Thymus (tissue), 11 donors: ENCODE measurements around the gene CUZD1. TPM values are rescaled to one million over a fixed set of nuclear protein-coding genes. Genes with fewer than 3 reads are reported as not detected.
"Not testable (repeated sequence)": the region's sequence is repeated elsewhere in the genome, so short reads cannot be mapped to it uniquely, and the experiment has no call there.

Experiments used
- DNase-seq, 9 donors: peaks; one replicate each; pipeline ENCODE4 v3.0.0-alpha.2; 2013; ENCODE audit warnings: low spot score in 9 of 9, low read depth in 6 of 9, missing footprints in 1 of 9
- H3K27ac ChIP-seq, 2 donors: one replicate each; pipeline ENCODE4 v1.5.1; 2013; ENCODE audit warnings: control low read depth in 1 of 2, low read depth in 1 of 2, low read length in 1 of 2, mild to moderate bottlenecking in 1 of 2, moderate library complexity in 1 of 2
- H3K27me3 ChIP-seq, 2 donors: one replicate each; pipeline ENCODE4 v1.5.1; 2013; ENCODE audit warnings: low read length in 1 of 2; ENCODE audit not compliant: control insufficient read depth in 2 of 2, insufficient read depth in 1 of 2
- H3K36me3 ChIP-seq, 2 donors: one replicate each; pipeline ENCODE4 v1.5.1; 2013; ENCODE audit warnings: low read length in 1 of 2, mild to moderate bottlenecking in 1 of 2, moderate library complexity in 1 of 2; ENCODE audit not compliant: control insufficient read depth in 2 of 2, insufficient read depth in 2 of 2
- H3K4me1 ChIP-seq, 2 donors: one replicate each; pipeline ENCODE4 v1.5.1; 2013; ENCODE audit warnings: low read length in 2 of 2; ENCODE audit not compliant: control insufficient read depth in 2 of 2, insufficient read depth in 2 of 2
- H3K4me3 ChIP-seq, 2 donors: one replicate each; pipeline ENCODE4 v1.5.1; 2013; ENCODE audit warnings: low read length in 2 of 2, control low read depth in 1 of 2, mild to moderate bottlenecking in 1 of 2
- H3K9me3 ChIP-seq, 2 donors: one replicate each; pipeline ENCODE4 v1.5.1; 2013; ENCODE audit warnings: low read length in 1 of 2, mild to moderate bottlenecking in 1 of 2; ENCODE audit not compliant: control insufficient read depth in 2 of 2, insufficient read depth in 1 of 2
- WGBS: extraction: QIAGEN DNeasy Blood & Tissue Kit; methylation state at CpG from one replicate; pipeline ENCODE4 v1.1.7; 2013; 5-methylcytosine and 5-hydroxymethylcytosine counted together
- polyA plus RNA-seq: library from polyadenylated mRNA; stranded (reverse); fragments of 200-250 nt; gene quantifications from one replicate; pipeline ENCODE4 v1.2.3, GENCODE V29; 2013
- total RNA-seq: library from RNA; stranded (reverse); fragments of 120-200 nt; gene quantifications from one replicate; pipeline ENCODE4 v1.2.4, GENCODE V29; 2013
- donor health status: healthy.

The CUZD1 gene
- total and polyA plus RNA-seq, 2 donors, result 1.1 to 3.1 TPM

GRCh38 chr10:122875843-122876466 lies 30.3 kb upstream of the CUZD1 start:
- peaks cover 0 to 13% of the 10 kb centered on the region in 2 donors for H3K27me3 ChIP-seq
- no peak overlapping the region for H3K4me3 ChIP-seq
- H3K36me3 ChIP-seq, result no peaks in the 10 kb centered on the region
- H3K27ac ChIP-seq, result no peak overlapping the region
- H3K9me3 ChIP-seq, result peaks cover 0 to 4% of the 10 kb centered on the region in 2 donors
- peaks cover 7 to 9% of the 10 kb centered on the region in 2 donors for H3K4me1 ChIP-seq
- no peak for DNase-seq
- WGBS, result 73% methylated on average over 6 of the region's 6 CpGs

DNA sequence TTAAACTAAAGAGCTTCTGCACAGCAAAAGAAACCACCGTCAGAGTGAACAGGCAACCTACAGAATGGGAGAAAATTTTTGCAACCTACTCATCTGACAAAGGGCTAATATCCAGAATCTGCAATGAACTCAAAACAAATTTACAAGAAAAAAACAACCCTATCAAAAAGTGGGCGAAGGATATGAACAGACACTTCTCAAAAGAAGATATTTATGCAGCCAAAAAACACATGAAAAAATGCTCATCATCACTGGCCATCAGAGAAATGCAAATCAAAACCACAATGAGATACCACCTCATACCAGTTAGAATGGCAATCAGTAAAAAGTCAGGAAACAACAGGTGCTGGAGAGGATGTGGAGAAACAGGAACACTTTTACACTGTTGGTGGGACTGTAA lies 26.3 kb upstream of the CUZD1 start:
- not testable (repeated sequence) for H3K4me1 ChIP-seq, H3K27me3 ChIP-seq, H3K9me3 ChIP-seq, DNase-seq, H3K27ac ChIP-seq, H3K36me3 ChIP-seq, H3K4me3 ChIP-seq
- 96% methylated on average over 1 of the region's 2 CpGs for WGBS

- not testable (repeated sequence) for H3K4me1 ChIP-seq, DNase-seq, H3K4me3 ChIP-seq, H3K27ac ChIP-seq, H3K27me3 ChIP-seq, H3K36me3 ChIP-seq, H3K9me3 ChIP-seq
- 91% methylated on average over 1 of the region's 2 CpGs for WGBS
These were observed 23.1 kb upstream of the CUZD1 start for GRCh38 chr10:122868768-122869167.

DNA sequence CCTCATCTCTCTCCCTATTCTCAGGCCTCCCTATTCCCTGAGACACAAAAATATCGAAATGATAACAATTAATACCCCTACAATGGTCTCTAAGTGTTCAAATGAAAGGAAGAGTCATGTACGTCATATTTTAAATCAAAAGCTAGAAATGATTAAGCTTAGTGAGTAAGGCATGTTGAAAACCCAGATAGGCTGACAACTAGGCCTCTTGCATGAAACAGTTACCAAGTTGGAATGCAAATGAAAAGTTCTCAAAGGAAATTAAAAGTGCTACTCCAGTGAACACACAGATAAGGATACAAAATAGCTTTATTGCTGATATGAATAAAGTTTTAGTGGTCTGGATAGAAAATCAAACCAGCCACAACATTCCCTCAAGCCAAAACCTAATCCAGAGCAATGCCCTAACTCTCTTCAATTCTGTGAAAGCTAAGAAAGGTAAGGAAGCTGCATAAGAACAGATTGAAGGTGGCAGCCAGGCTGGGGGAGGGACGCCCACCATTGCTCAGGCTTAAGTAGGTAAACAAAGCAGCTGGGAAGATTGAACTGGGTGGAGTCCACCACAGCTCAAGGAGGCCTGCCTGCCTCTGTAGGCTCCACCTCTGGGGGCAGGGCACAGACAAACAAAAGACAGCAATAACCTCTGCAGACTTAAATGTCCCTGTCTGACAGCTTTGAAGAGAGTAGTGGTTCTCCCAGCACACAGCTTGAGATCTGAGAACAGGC lies 21.3 kb upstream of the CUZD1 start:
- not testable (repeated sequence) for H3K27me3 ChIP-seq, DNase-seq, H3K36me3 ChIP-seq, H3K4me1 ChIP-seq, H3K4me3 ChIP-seq, H3K9me3 ChIP-seq, H3K27ac ChIP-seq
- 95% methylated on average over 3 of the region's 3 CpGs for WGBS

GRCh38 chr10:122864901-122865300 lies 19.2 kb upstream of the CUZD1 start:
- H3K9me3 ChIP-seq, result no peaks in the 10 kb centered on the region
- no peaks in the 10 kb centered on the region for H3K4me1 ChIP-seq
- 100% methylated on average over 1 of the region's 1 CpG for WGBS
- H3K4me3 ChIP-seq, result no peak overlapping the region
- H3K36me3 ChIP-seq, result no peaks in the 10 kb centered on the region
- no peak for DNase-seq
- H3K27me3 ChIP-seq, result no peaks in the 10 kb centered on the region
- H3K27ac ChIP-seq, result no peak overlapping the region

DNA sequence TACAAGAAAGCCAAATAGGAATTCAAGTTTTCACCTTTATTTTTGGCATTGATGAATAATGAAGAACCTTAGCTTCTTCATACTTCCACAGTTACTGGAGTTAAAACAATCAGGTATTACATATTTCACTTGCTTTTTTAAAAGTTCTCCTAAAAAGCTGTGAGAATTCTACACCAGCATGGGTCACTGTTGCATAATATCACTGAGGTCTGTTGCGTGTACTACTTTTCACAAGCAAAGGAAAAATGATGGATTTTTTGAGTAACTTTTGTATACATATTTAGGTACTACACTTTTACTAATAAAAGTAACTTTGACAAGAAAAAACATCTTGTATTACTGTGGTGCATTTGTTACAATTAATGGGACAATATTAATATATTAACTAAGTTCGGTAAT lies 18.5 kb upstream of the CUZD1 start:
- 98% methylated on average over 2 of the region's 2 CpGs for WGBS
- H3K9me3 ChIP-seq, result no peaks in the 10 kb centered on the region

DNA sequence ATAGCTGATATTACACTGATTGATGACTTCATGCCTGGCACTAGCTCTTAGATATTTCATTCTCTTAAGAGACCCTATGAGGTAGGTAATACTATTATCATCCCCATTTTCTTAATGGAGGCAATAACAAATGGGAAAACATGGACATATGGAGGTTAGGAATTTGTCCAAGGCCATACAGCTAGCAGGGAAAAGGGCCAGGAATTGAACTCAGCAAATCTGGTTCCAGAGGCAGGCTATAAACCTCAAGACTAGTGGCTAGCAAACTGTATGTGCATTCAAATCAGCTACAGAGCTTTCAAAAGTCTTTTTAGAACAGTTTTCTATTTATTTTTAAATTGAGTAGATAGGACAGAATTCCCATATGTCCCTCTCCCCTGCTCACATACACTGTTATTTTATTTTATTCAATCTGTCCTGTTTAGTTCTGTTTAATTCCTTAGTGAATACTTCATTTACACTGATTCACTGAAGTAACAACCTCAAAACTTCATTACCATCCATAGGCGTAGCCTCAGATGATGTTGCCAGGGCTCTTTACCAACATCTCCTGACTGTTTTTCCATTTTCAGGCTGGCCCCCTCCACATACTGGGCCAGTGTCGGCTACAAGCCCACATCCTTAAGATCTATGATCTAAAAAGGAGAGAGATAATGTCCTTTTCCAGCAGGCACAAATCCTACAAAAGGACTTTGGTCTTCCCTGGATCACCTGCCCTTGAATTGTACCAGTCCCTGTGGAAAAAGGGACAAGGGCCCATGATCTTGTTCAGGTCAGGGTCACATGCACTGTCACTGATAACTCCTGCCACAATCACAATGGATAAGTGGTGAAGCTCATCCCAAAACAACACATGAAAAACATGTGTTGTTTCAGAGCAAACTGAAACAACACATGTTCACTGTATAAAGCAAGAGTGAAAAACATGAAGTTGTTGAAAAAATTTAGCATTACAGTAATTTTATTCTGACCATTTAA lies 17.8 kb upstream of the CUZD1 start:
- Histone ChIP-seq H3K27me3 (no peaks in the 10 kb centered on the region), H3K4me1 (no peaks in the 10 kb centered on the region), H3K27ac (no peak overlapping the region), H3K9me3 (no peaks in the 10 kb centered on the region), H3K4me3 (no peak overlapping the region), H3K36me3 (peaks cover 0 to 1% of the 10 kb centered on the region in 2 donors)
- WGBS, result 97% methylated on average over 2 of the region's 2 CpGs
- no peak for DNase-seq

More for the DNA sequence above, 18.5 kb upstream of the CUZD1 start:
- no peak overlapping the region for H3K27ac ChIP-seq
- H3K4me3 ChIP-seq, result no peak overlapping the region
- H3K36me3 ChIP-seq, result no peaks in the 10 kb centered on the region
- H3K4me1 ChIP-seq, result no peaks in the 10 kb centered on the region
- H3K27me3 ChIP-seq, result no peaks in the 10 kb centered on the region
- DNase-seq, result no peak

GRCh38 chr10:122861711-122862161 lies 16.1 kb upstream of the CUZD1 start:
- Histone ChIP-seq H3K27ac (no peak overlapping the region), H3K36me3 (peaks cover 0 to 3% of the 10 kb centered on the region in 2 donors)
- WGBS, result 90% methylated on average over 1 of the region's 1 CpG

GRCh38 chr10:122859527-122859926 lies 13.9 kb upstream of the CUZD1 start:
- no peaks in the 10 kb centered on the region for H3K27me3 ChIP-seq
- no peak overlapping the region for H3K4me3 ChIP-seq
- H3K36me3 ChIP-seq, result peaks cover 0 to 3% of the 10 kb centered on the region in 2 donors
- no peaks in the 10 kb centered on the region for H3K4me1 ChIP-seq
- DNase-seq, result no peak
- no peak overlapping the region for H3K27ac ChIP-seq
- WGBS, result 97% methylated on average over 1 of the region's 1 CpG
- H3K9me3 ChIP-seq, result no peaks in the 10 kb centered on the region

More at GRCh38 chr10:122861711-122862161, 16.1 kb upstream of the CUZD1 start:
- no peak for DNase-seq
- Histone ChIP-seq H3K4me3 (no peak overlapping the region), H3K27me3 (no peaks in the 10 kb centered on the region), H3K4me1 (no peaks in the 10 kb centered on the region), H3K9me3 (no peaks in the 10 kb centered on the region)
